Activated CD4-positive, alpha-beta T cell treated with anti-CD3 and anti-CD28 coated beads, Interleukin-2, amount 10 ng/mL, durations not matched to agents 24 days and 14 days (primary cell): Measurements from ENCODE around the gene COPS9. TPM values are rescaled to one million over a fixed set of nuclear protein-coding genes. Genes with fewer than 3 reads are reported as not detected.

Source experiments
- DNase-seq: peaks from one replicate; pipeline ENCODE4 v3.0.0; 2022
- H3K27ac Mint-ChIP-seq: one replicate; pipeline ENCODE4 v1.8.0; 2022; ENCODE audit warnings: mild to moderate bottlenecking, mixed read lengths
- H3K27me3 Mint-ChIP-seq: one replicate; pipeline ENCODE4 v1.8.0; 2022; ENCODE audit warnings: mixed read lengths
- H3K36me3 Mint-ChIP-seq: one replicate; pipeline ENCODE4 v1.8.0; 2022; ENCODE audit warnings: low read depth, mild to moderate bottlenecking, mixed read lengths
- H3K4me1 Mint-ChIP-seq: one replicate; pipeline ENCODE4 v1.8.0; 2021; ENCODE audit warnings: mixed read lengths
- H3K4me3 Mint-ChIP-seq: one replicate; pipeline ENCODE4 v1.8.0; 2022; ENCODE audit warnings: mild to moderate bottlenecking, moderate library complexity, mixed read lengths
- H3K9me3 Mint-ChIP-seq: one replicate; pipeline ENCODE4 v1.8.0; 2021; ENCODE audit warnings: mixed read lengths
- intact Hi-C: fragments of 100-400 bp; cut with micrococcal nuclease; formaldehyde crosslinking; loops from one replicate; pipeline ENCODE4 v1.15.1; 2023
- total RNA-seq: library from RNA; stranded (reverse); gene quantifications from 2 replicates; pipeline ENCODE4 v1.2.3, GENCODE V29; 2022

Gene COPS9
- total RNA-seq, 1 donor from 2014 or later: 135 TPM

GRCh38 chr2:240112914-240113690, 23.0 kb downstream of the COPS9 start:
- Mint-ChIP-seq H3K36me3 (no peaks in the 10 kb centered on the region), H3K27ac (no peak overlapping the region), H3K9me3 (no peaks in the 10 kb centered on the region), H3K4me3 (no peak overlapping the region), H3K27me3 (peaks cover 20% of the 10 kb centered on the region), H3K4me1 (no peaks in the 10 kb centered on the region)
- no peak for DNase-seq
- intact Hi-C loops: no loop called here

GRCh38 chr2:240111253-240111652, 24.9 kb downstream of the COPS9 start:
- no peaks in the 10 kb centered on the region for H3K36me3 Mint-ChIP-seq
- H3K4me1 Mint-ChIP-seq: no peaks in the 10 kb centered on the region
- H3K4me3 Mint-ChIP-seq: no peak overlapping the region
- H3K27me3 Mint-ChIP-seq: peaks cover 18% of the 10 kb centered on the region
- DNase-seq: no peak
- H3K27ac Mint-ChIP-seq: no peak overlapping the region
- intact Hi-C loops: no loop called here
- H3K9me3 Mint-ChIP-seq: no peaks in the 10 kb centered on the region

- H3K27me3 Mint-ChIP-seq: peaks cover 10% of the 10 kb centered on the region
- no peaks in the 10 kb centered on the region for H3K9me3 Mint-ChIP-seq
- H3K27ac Mint-ChIP-seq: no peak overlapping the region
- H3K4me1 Mint-ChIP-seq: no peaks in the 10 kb centered on the region
- no peak overlapping the region for H3K4me3 Mint-ChIP-seq
- DNase-seq: no peak
- no peaks in the 10 kb centered on the region for H3K36me3 Mint-ChIP-seq
- intact Hi-C loops: no loop called here
These were observed 26.7 kb downstream of the COPS9 start for GRCh38 chr2:240109386-240109785.

- intact Hi-C loops: no loop called here
- Mint-ChIP-seq H3K27me3 (peaks cover 8% of the 10 kb centered on the region), H3K36me3 (no peaks in the 10 kb centered on the region), H3K4me3 (no peak overlapping the region), H3K27ac (no peak overlapping the region), H3K4me1 (no peaks in the 10 kb centered on the region), H3K9me3 (no peaks in the 10 kb centered on the region)
- DNase-seq: no peak
These were observed 28.7 kb downstream of the COPS9 start for GRCh38 chr2:240107477-240107796.

- Mint-ChIP-seq H3K27me3 (peaks cover 6% of the 10 kb centered on the region), H3K4me3 (no peak overlapping the region), H3K4me1 (no peaks in the 10 kb centered on the region), H3K9me3 (no peaks in the 10 kb centered on the region), H3K27ac (no peak overlapping the region), H3K36me3 (no peaks in the 10 kb centered on the region)
- intact Hi-C loops: no loop called here
- DNase-seq: no peak
These were observed 29.2 kb downstream of the COPS9 start for GRCh38 chr2:240106765-240107476.

- no peaks in the 10 kb centered on the region for H3K36me3 Mint-ChIP-seq
- no peaks in the 10 kb centered on the region for H3K9me3 Mint-ChIP-seq
- intact Hi-C loops: no loop called here
- DNase-seq: no peak
- H3K27me3 Mint-ChIP-seq: peaks cover 7% of the 10 kb centered on the region
- H3K27ac Mint-ChIP-seq: no peak overlapping the region
- H3K4me1 Mint-ChIP-seq: no peaks in the 10 kb centered on the region
- H3K4me3 Mint-ChIP-seq: no peak overlapping the region
These were observed 30.1 kb downstream of the COPS9 start for GRCh38 chr2:240105982-240106381.

GRCh38 chr2:240103136-240103535, 33.0 kb downstream of the COPS9 start:
- Mint-ChIP-seq H3K4me3 (no peak overlapping the region), H3K9me3 (peaks cover 3% of the 10 kb centered on the region), H3K27ac (no peak overlapping the region), H3K27me3 (peaks cover 28% of the 10 kb centered on the region), H3K4me1 (no peaks in the 10 kb centered on the region), H3K36me3 (no peaks in the 10 kb centered on the region)
- intact Hi-C loops: no loop called here
- no peak for DNase-seq

- H3K9me3 Mint-ChIP-seq: peaks cover 4% of the 10 kb centered on the region
These were observed 37.8 kb downstream of the COPS9 start for GRCh38 chr2:240098349-240098748.

GRCh38 chr2:240095556-240096523, 40.3 kb downstream of the COPS9 start:
- H3K4me3 Mint-ChIP-seq: no peak overlapping the region
- H3K27ac Mint-ChIP-seq: no peak overlapping the region
- peaks cover 69% of the 10 kb centered on the region for H3K27me3 Mint-ChIP-seq
- intact Hi-C loops: no loop called here
- H3K9me3 Mint-ChIP-seq: peaks cover 4% of the 10 kb centered on the region
- no peak for DNase-seq
- no peaks in the 10 kb centered on the region for H3K36me3 Mint-ChIP-seq
- no peaks in the 10 kb centered on the region for H3K4me1 Mint-ChIP-seq

More at GRCh38 chr2:240098349-240098748, 37.8 kb downstream of the COPS9 start:
- H3K4me1 Mint-ChIP-seq: no peaks in the 10 kb centered on the region
- DNase-seq: no peak
- intact Hi-C loops: no loop called here
- H3K4me3 Mint-ChIP-seq: no peak overlapping the region
- H3K36me3 Mint-ChIP-seq: no peaks in the 10 kb centered on the region
- no peak overlapping the region for H3K27ac Mint-ChIP-seq
- H3K27me3 Mint-ChIP-seq: peaks cover 65% of the 10 kb centered on the region

- Mint-ChIP-seq H3K9me3 (peaks cover 9% of the 10 kb centered on the region), H3K27me3 (peaks cover 26% of the 10 kb centered on the region), H3K4me3 (no peak overlapping the region), H3K36me3 (no peaks in the 10 kb centered on the region), H3K4me1 (no peaks in the 10 kb centered on the region), H3K27ac (no peak overlapping the region)
- no peak for DNase-seq
- intact Hi-C loops: no loop called here
These were observed 46.8 kb downstream of the COPS9 start for GRCh38 chr2:240089306-240089705.

- H3K4me1 Mint-ChIP-seq: no peaks in the 10 kb centered on the region
- intact Hi-C loops: no loop called here
- H3K36me3 Mint-ChIP-seq: no peaks in the 10 kb centered on the region
- H3K27me3 Mint-ChIP-seq: peaks cover 14% of the 10 kb centered on the region
- no peak overlapping the region for H3K27ac Mint-ChIP-seq
- DNase-seq: no peak
- H3K4me3 Mint-ChIP-seq: no peak overlapping the region
- H3K9me3 Mint-ChIP-seq: peaks cover 9% of the 10 kb centered on the region
These were observed 49.5 kb downstream of the COPS9 start for GRCh38 chr2:240086563-240086962.
